H1 (cell line): Measurements from ENCODE around the gene RCBTB2. TPM values are rescaled to one million over a fixed set of nuclear protein-coding genes. Genes with fewer than 3 reads are reported as not detected.

Experiments used
- CTCF ChIA-PET: fragments of 300-600 bp; sonication (Branson Sonifier 250); formaldehyde crosslinking; loops from one replicate; lab custom pipeline; 2021; ENCODE audit not compliant: partially characterized antibody; lab: Charles Lee
- POLR2A ChIA-PET: fragments of 300-600 bp; sonication (Branson Sonifier 250); formaldehyde crosslinking; loops from one replicate; lab custom pipeline; 2021; ENCODE audit warnings: inconsistent platforms; ENCODE audit not compliant: partially characterized antibody; lab: Charles Lee
- DNase-seq, 2 experiments: peaks; one replicate each; pipeline versions ENCODE4 v3.0.0 to v3.0.0-alpha.2; 2010 to 2022; ENCODE audit warnings: low spot score in 2 of 2, low read depth in 1 of 2, mixed read lengths in 1 of 2
- FAIRE-seq: peaks from 2 replicates; lab custom pipeline; 2011; peaks lifted over from hg19 to GRCh38; lab: Jason Lieb, UNC
- H2AFZ ChIP-seq: 2 replicates; pipeline ENCODE4 v1.8.1; 2012; ENCODE audit warnings: low read length, inconsistent platforms
- H2AK5ac ChIP-seq: 2 replicates; pipeline ENCODE4 v1.6.1; 2013; ENCODE audit warnings: low read depth, low read length
- H2BK120ac ChIP-seq: replicated peaks from 2 replicates; pipeline ENCODE3; 2013; ENCODE audit warnings: low read depth, low read length, inconsistent platforms
- H2BK12ac ChIP-seq: 2 replicates; pipeline ENCODE4 v1.6.1; 2013; ENCODE audit warnings: low read depth, low read length
- H2BK15ac ChIP-seq: 2 replicates; pipeline ENCODE4 v1.6.1; 2013; ENCODE audit warnings: low read length
- H2BK20ac ChIP-seq: 2 replicates; pipeline ENCODE4 v1.6.1; 2013; ENCODE audit warnings: low read length
- H2BK5ac ChIP-seq: 2 replicates; pipeline ENCODE4 v1.6.1; 2013; ENCODE audit warnings: low read depth, low read length
- H3K14ac ChIP-seq: 2 replicates; pipeline ENCODE4 v1.6.1; 2013; ENCODE audit warnings: inconsistent platforms; ENCODE audit not compliant: insufficient read length
- H3K18ac ChIP-seq: 2 replicates; pipeline ENCODE4 v1.6.1; 2013; ENCODE audit warnings: low read length; ENCODE audit errors: extremely low read depth
- H3K23ac ChIP-seq: 2 replicates; pipeline ENCODE4 v1.6.1; 2013; ENCODE audit warnings: inconsistent platforms; ENCODE audit not compliant: insufficient read length
- H3K23me2 ChIP-seq: 2 replicates; pipeline ENCODE4 v1.6.1; 2013; ENCODE audit warnings: low read depth, low read length
- H3K27ac ChIP-seq: 2 replicates; pipeline ENCODE4 v1.6.1; 2011; ENCODE audit warnings: low read depth, low read length, inconsistent platforms
- H3K27me3 ChIP-seq, 4 experiments: replicated peaks in 1 of 4; 1 replicate in 1 of 4; 2 replicates in 3 of 4; pipeline versions ENCODE4 v1.6.1 to v1.8.1; 2011 to 2013; ENCODE audit warnings: low read length in 3 of 4, mild to moderate bottlenecking in 3 of 4, inconsistent platforms in 2 of 4, mixed read lengths in 2 of 4, moderate library complexity in 1 of 4; ENCODE audit not compliant: control insufficient read depth in 3 of 4, insufficient read depth in 3 of 4; ENCODE audit errors: extremely low read depth in 1 of 4
- H3K36me3 ChIP-seq, 4 experiments: 2 replicates each; pipeline versions ENCODE4 v1.6.1 to v1.8.1; 2011 to 2013; ENCODE audit warnings: mild to moderate bottlenecking in 4 of 4, low read length in 3 of 4, moderate library complexity in 2 of 4, control low read depth in 1 of 4, inconsistent platforms in 1 of 4; ENCODE audit not compliant: insufficient read depth in 4 of 4, control insufficient read depth in 2 of 4
- H3K4ac ChIP-seq: replicated peaks from 2 replicates; pipeline ENCODE3; 2013; ENCODE audit warnings: low read length, low read depth, mixed read lengths, inconsistent platforms; ENCODE audit not compliant: insufficient read length
- H3K4me1 ChIP-seq, 4 experiments: replicated peaks in 1 of 4; 1 replicate in 1 of 4; 2 replicates in 3 of 4; pipeline versions ENCODE4 v1.6.1 to v1.8.1; 2011 to 2013; ENCODE audit warnings: low read length in 3 of 4, inconsistent platforms in 2 of 4, mixed read lengths in 1 of 4; ENCODE audit not compliant: insufficient read depth in 4 of 4, control insufficient read depth in 3 of 4
- H3K4me2 ChIP-seq, 2 experiments: 2 replicates each; pipeline versions ENCODE4 v1.6.1 to v1.8.1; 2011 to 2013; ENCODE audit warnings: low read depth in 2 of 2, low read length in 2 of 2, control low read depth in 1 of 2, inconsistent platforms in 1 of 2, mild to moderate bottlenecking in 1 of 2; ENCODE audit not compliant: insufficient read depth in 1 of 2
- H3K4me3 ChIP-seq, 4 experiments: fragments of 200-600, 300-600 bp in 1 of 4; sonication (generic), shearing (Covaris generic), sonication (Bioruptor Twin) in 1 of 4; 2 replicates each; pipeline versions ENCODE4 v1.5.1 to v1.8.1; 2011 to 2016; ENCODE audit warnings: low read length in 4 of 4, low read depth in 3 of 4, control low read depth in 2 of 4, inconsistent platforms in 2 of 4, mild to moderate bottlenecking in 2 of 4, mixed read lengths in 1 of 4, moderate library complexity in 1 of 4; ENCODE audit not compliant: insufficient read depth in 2 of 4; ENCODE audit errors: extremely low read depth in 1 of 4
- H3K56ac ChIP-seq: replicated peaks from 2 replicates; pipeline ENCODE3; 2013; ENCODE audit warnings: low read depth, mild to moderate bottlenecking, mixed read lengths, low read length, inconsistent platforms; ENCODE audit not compliant: insufficient read length
- H3K79me1 ChIP-seq: 2 replicates; pipeline ENCODE4 v1.6.1; 2013; ENCODE audit warnings: low read depth, low read length, control low read depth
- H3K79me2 ChIP-seq, 2 experiments: 2 replicates each; pipeline versions ENCODE4 v1.6.1 to v1.8.1; 2012 to 2013; ENCODE audit warnings: low read length in 2 of 2, mild to moderate bottlenecking in 2 of 2, inconsistent platforms in 1 of 2; ENCODE audit not compliant: insufficient read depth in 2 of 2, control insufficient read depth in 1 of 2
- H3K9ac ChIP-seq, 4 experiments: replicated peaks in 1 of 4; 1 replicate in 1 of 4; 2 replicates in 3 of 4; pipeline versions ENCODE4 v1.6.1 to v1.8.1; 2011 to 2013; ENCODE audit warnings: low read depth in 3 of 4, low read length in 3 of 4, control low read depth in 2 of 4, mild to moderate bottlenecking in 2 of 4, moderate library complexity in 2 of 4, inconsistent platforms in 1 of 4; ENCODE audit errors: extremely low read depth in 1 of 4
- H3K9me3 ChIP-seq, 2 experiments: 2 replicates each; pipeline versions ENCODE4 v1.6.1 to v1.8.1; 2012 to 2013; ENCODE audit warnings: mild to moderate bottlenecking in 2 of 2, moderate library complexity in 2 of 2, control low read depth in 1 of 2, inconsistent platforms in 1 of 2, low read depth in 1 of 2, low read length in 1 of 2, mixed read lengths in 1 of 2; ENCODE audit not compliant: insufficient read depth in 2 of 2
- H4K20me1 ChIP-seq, 2 experiments: replicated peaks in 1 of 2; 2 replicates each; pipeline versions ENCODE3 to v1.8.1; 2011 to 2013; ENCODE audit warnings: inconsistent platforms in 2 of 2, low read length in 2 of 2, mild to moderate bottlenecking in 1 of 2; ENCODE audit not compliant: insufficient read depth in 2 of 2, control insufficient read depth in 1 of 2
- H4K5ac ChIP-seq: 2 replicates; pipeline ENCODE4 v1.6.1; 2013; ENCODE audit warnings: low read length, low read depth, mixed read lengths, inconsistent platforms; ENCODE audit not compliant: insufficient read length
- H4K8ac ChIP-seq: 2 replicates; pipeline ENCODE4 v1.8.0; 2013; ENCODE audit warnings: mild to moderate bottlenecking, moderate library complexity, low read length, inconsistent platforms; ENCODE audit not compliant: insufficient read depth; ENCODE audit errors: extremely low read depth
- H4K91ac ChIP-seq: replicated peaks from 2 replicates; pipeline ENCODE3; 2013; ENCODE audit warnings: low read length, mixed read lengths, inconsistent platforms; ENCODE audit not compliant: insufficient read length
- CBX5 ChIP-seq: fragments of 300-800, 300-1000 bp; sonication (generic); IDR thresholded peaks from 2 replicates; pipeline ENCODE4 v1.7.1; 2016; ENCODE audit warnings: antibody characterized with exemption, low read length, low read depth
- CREB1 ChIP-seq: IDR thresholded peaks from 2 replicates; pipeline ENCODE4 v1.6.1; 2012; ENCODE audit warnings: inconsistent platforms
- GABPA ChIP-seq: IDR thresholded peaks from 2 replicates; pipeline ENCODE4 v1.6.1; 2011; ENCODE audit warnings: mild to moderate bottlenecking, low read length, moderate library complexity, borderline replicate concordance; ENCODE audit not compliant: insufficient read depth
- GTF2F1 ChIP-seq: IDR thresholded peaks from 2 replicates; pipeline ENCODE4 v1.6.1; 2012; ENCODE audit warnings: low read depth, low read length, improper control_type of control experiment, borderline replicate concordance
- HDAC6 ChIP-seq: IDR thresholded peaks from one replicate; pipeline ENCODE4 v1.7.1; 2012; ENCODE audit warnings: low read depth, mild to moderate bottlenecking, inconsistent platforms, low read length, moderate library complexity
- JUND ChIP-seq: IDR thresholded peaks from 2 replicates; pipeline ENCODE4 v1.6.1; 2011; ENCODE audit warnings: mild to moderate bottlenecking, improper control_type of control experiment, low read length
- KDM1A ChIP-seq: fragments of 200-600, 300-600 bp; sonication (generic); IDR thresholded peaks from 2 replicates; pipeline ENCODE4 v1.7.1; 2016; ENCODE audit warnings: mild to moderate bottlenecking, low read length, borderline replicate concordance
- KDM5A ChIP-seq: fragments of 200-600 bp; IDR thresholded peaks from 2 replicates; pipeline ENCODE4 v1.7.1; 2012; ENCODE audit warnings: mild to moderate bottlenecking, low read length, inconsistent platforms, mixed read lengths
- NANOG ChIP-seq: IDR thresholded peaks from 2 replicates; pipeline ENCODE4 v1.6.1; 2011; ENCODE audit warnings: low read length, low read depth, mild to moderate bottlenecking, inconsistent platforms; ENCODE audit not compliant: insufficient read depth, poor library complexity, severe bottlenecking
- POLR2AphosphoS5 ChIP-seq: IDR thresholded peaks from 2 replicates; pipeline ENCODE4 v1.6.1; 2011; ENCODE audit warnings: low read depth, low read length
- RAD21 ChIP-seq, 2 experiments: IDR thresholded peaks in 1 of 2; conservative IDR thresholded peaks in 1 of 2; 2 replicates each; pipeline ENCODE4 v1.6.1; 2011; ENCODE audit warnings: low read depth in 2 of 2, low read length in 2 of 2, improper control_type of control experiment in 1 of 2, inconsistent platforms in 1 of 2, mild to moderate bottlenecking in 1 of 2, moderate library complexity in 1 of 2
- RBBP5 ChIP-seq: IDR thresholded peaks from 2 replicates; pipeline ENCODE4 v1.7.1; 2012; ENCODE audit warnings: low read depth, mild to moderate bottlenecking, inconsistent platforms, low read length, moderate library complexity, borderline replicate concordance
- SAP30 ChIP-seq: fragments of 300-600 bp; sonication (generic); IDR thresholded peaks from 2 replicates; pipeline ENCODE4 v1.7.1; 2012; ENCODE audit warnings: low read length, moderate library complexity, mild to moderate bottlenecking, inconsistent platforms; ENCODE audit not compliant: insufficient read depth, insufficient replicate concordance
- SP1 ChIP-seq: IDR thresholded peaks from 2 replicates; pipeline ENCODE4 v1.6.1; 2011; ENCODE audit warnings: low read depth, low read length
- SRF ChIP-seq: IDR thresholded peaks from 2 replicates; pipeline ENCODE4 v1.6.1; 2011; ENCODE audit warnings: mild to moderate bottlenecking, low read depth, low read length, moderate library complexity
- polyA plus RNA-seq, 7 experiments: library from polyadenylated mRNA; depleted of rRNA in 3 of 7; stranded (reverse) in 5 of 7; unstranded in 2 of 7; fragments of >200 nt in 5 of 7; fragments of 200-250 nt in 2 of 7; gene quantifications; 1 replicate in 5 of 7; 2 replicates in 1 of 7; 4 replicates in 1 of 7; pipeline versions ENCODE4 v1.2.1 to v1.2.3, GENCODE V29; 2011 to 2013; ENCODE audit warnings: missing spikeins in 2 of 7, mixed read lengths in 2 of 7
- total RNA-seq: library from RNA; stranded (reverse); fragmentation: NEBNext Ultra II Directional; extraction: Animal tissue kit (Norgen Biotek cat#: 25700); gene quantifications from 2 replicates; pipeline ENCODE4 v1.2.1, GENCODE V29; 2021

The RCBTB2 gene
- total and polyA plus RNA-seq, 2 of the 8 experiments (the other 6 are each of a cell fraction or from before 2014, with no cell fraction given) = 5.2 to 8.4 TPM

DNA sequence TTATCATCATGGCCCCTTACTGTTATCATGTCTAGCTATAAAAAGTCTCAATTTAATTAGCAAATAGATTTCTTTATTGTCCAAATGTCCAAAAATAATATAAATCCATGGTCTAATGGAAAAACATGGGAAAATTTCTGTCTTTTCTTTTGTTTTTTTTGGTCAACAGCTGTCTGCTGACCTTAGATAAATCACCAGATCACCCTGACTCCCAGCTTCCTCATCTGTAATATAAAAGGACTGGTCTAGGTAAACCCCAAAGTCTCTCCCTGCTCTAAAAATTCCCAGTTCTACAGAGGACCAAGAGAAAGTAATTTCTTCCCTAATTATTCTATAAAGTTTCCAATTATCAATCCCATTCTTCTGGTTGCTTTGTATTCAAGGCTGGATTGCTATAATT is 30.7 kb upstream of the RCBTB2 start:
- Histone ChIP-seq H2BK20ac (no peak overlapping the region), H3K56ac (no peak overlapping the region), H3K23ac (no peak overlapping the region), H3K36me3 (no peaks in the 10 kb centered on the region), H4K20me1 (no peaks in the 10 kb centered on the region), H2BK120ac (no peak overlapping the region), H2BK5ac (no peak overlapping the region), H3K27me3 (no peaks in the 10 kb centered on the region), H3K4me1 (no peaks in the 10 kb centered on the region; a peak in 1 of 7 replicates), H3K23me2 (no peaks in the 10 kb centered on the region), H4K91ac (no peak overlapping the region), H3K79me2 (no peaks in the 10 kb centered on the region), H3K14ac (no peak overlapping the region), H3K4me3 (no peak overlapping the region), H3K9me3 (no peaks in the 10 kb centered on the region), H2AFZ (no peak overlapping the region), H2AK5ac (no peak overlapping the region), H4K5ac (no peak overlapping the region), H3K9ac (no peak overlapping the region), H3K4me2 (no peak overlapping the region), H3K27ac (no peak overlapping the region), H3K79me1 (no peaks in the 10 kb centered on the region), H3K4ac (no peak overlapping the region), H3K18ac (no peak overlapping the region), H2BK12ac (no peak overlapping the region), H4K8ac (no peak overlapping the region), H2BK15ac (no peak overlapping the region)
- TF ChIP-seq RBBP5 = no peak
- no peak for TF ChIP-seq POLR2AphosphoS5
- no peak for TF ChIP-seq JUND
- TF ChIP-seq CBX5 = no peak
- TF ChIP-seq RAD21 (IDR thresholded peaks at IDR 0.05 in 1 of 2, conservative IDR thresholded peaks at IDR 0.05 in 1 of 2; ENCODE audit: low read depth in 2 of 2, low read length in 2 of 2) = no peak
- no peak for TF ChIP-seq GABPA
- TF ChIP-seq KDM1A = no peak
- no peak for TF ChIP-seq SRF
- no peak for TF ChIP-seq SP1
- TF ChIP-seq NANOG = no peak
- TF ChIP-seq CREB1 = no peak
- TF ChIP-seq HDAC6 = no peak
- TF ChIP-seq GTF2F1 = no peak
- no peak for TF ChIP-seq SAP30
- no peak for TF ChIP-seq KDM5A
- DNase-seq = no peak
- CTCF ChIA-PET = interaction anchor here (1.0 to 1.6 kb wide), 2 partner anchors 13 to 19 kb away, joined by 3 to 4 read pairs; no protein-coding TSS in a partner anchor
- no peak for FAIRE-seq
- POLR2A ChIA-PET = no interaction called here
